ENCODE measurements around the gene UROC1.

The UROC1 gene

DNA sequence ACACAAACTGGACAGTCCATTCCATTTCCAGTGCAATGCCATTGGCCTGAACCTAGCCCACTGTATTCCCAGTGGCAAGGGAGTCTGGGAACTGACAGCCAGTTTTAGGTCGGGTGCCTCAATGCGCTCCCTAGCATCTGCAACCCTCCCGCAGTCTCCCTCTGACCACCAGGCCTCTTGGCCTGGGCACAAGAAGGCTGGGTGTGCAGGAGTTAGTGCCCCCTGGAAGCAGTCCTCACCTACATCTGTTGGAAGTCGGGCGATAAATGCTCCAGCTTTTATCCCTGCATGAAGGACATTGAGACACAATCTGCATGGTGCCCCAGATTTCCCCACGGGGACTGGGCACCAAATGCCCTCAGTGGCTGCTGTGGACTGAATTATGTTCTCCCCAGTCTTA lies 28.4 kb upstream of the UROC1 start:
- TF ChIP-seq ZFX (IDR thresholded peaks at IDR 0.05; ENCODE audit: borderline replicate concordance), result no peak
- TF ChIP-seq, protein P1, sequence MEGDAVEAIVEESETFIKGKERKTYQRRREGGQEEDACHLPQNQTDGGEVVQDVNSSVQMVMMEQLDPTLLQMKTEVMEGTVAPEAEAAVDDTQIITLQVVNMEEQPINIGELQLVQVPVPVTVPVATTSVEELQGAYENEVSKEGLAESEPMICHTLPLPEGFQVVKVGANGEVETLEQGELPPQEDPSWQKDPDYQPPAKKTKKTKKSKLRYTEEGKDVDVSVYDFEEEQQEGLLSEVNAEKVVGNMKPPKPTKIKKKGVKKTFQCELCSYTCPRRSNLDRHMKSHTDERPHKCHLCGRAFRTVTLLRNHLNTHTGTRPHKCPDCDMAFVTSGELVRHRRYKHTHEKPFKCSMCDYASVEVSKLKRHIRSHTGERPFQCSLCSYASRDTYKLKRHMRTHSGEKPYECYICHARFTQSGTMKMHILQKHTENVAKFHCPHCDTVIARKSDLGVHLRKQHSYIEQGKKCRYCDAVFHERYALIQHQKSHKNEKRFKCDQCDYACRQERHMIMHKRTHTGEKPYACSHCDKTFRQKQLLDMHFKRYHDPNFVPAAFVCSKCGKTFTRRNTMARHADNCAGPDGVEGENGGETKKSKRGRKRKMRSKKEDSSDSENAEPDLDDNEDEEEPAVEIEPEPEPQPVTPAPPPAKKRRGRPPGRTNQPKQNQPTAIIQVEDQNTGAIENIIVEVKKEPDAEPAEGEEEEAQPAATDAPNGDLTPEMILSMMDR (IDR thresholded peaks at IDR 0.05), result no peak
- H3K27ac ChIP-seq, result no peak overlapping the region

DNA sequence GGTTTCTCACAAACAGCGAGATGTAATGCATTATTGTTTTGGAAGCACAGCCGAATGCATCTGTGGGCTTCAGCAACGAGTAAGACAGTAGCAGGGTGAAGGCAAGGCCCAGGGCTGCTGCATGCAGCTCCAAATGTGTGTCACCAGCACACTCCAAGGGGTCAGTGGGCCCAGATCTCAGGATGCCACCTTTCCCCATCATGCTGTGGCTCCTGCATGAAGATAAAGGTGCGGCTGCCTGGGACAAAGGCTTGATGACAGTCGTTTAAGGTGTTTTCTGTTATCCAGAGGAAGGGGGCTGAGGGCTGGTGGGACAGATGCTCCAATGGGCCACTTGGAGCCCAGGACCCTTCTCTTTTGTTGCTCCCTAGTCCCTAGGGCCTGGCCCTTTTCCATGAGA lies 28.0 kb upstream of the UROC1 start:
- no peak for TF ChIP-seq ZFX (IDR thresholded peaks at IDR 0.05; ENCODE audit: borderline replicate concordance)
- TF ChIP-seq, protein P1 (IDR thresholded peaks at IDR 0.05), result no peak
- H3K27ac ChIP-seq, result no peak overlapping the region

DNA sequence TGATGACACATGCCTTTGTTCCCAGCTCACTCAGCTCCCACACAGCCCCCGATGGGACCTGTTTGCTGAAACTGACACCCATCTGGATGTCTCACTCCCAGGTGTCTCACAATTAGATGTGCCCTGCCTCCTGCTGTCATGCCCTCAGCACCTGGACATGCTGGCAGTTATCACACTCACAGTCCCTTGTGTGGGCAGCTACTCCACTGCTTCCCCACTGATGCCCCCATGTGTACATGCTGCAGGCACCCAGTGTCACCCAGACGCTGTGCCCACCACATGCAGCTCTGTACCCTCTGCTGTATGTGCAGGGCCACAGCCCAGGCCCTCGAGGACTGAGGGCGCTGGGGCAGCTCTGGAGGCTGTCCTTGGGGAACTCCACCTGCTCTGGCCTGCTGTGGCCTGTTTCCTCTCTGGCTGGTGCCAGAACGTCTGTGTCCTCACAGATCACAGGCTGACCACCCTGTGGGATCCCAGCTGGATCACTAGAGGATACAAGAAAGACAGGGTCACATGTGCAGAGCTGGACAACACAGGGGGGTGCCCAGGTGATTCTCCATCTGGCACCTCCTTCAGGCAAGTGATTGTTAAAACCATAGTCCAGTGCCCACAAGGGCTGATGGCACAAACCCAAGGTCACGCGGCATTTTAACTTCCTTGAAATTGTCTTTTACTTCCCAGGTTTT lies 27.2 kb upstream of the UROC1 start:
- TF ChIP-seq ZFX (IDR thresholded peaks at IDR 0.05; ENCODE audit: borderline replicate concordance), result no peak
- TF ChIP-seq, protein P1 (IDR thresholded peaks at IDR 0.05), result no peak
- H3K27ac ChIP-seq, result no peak overlapping the region

DNA sequence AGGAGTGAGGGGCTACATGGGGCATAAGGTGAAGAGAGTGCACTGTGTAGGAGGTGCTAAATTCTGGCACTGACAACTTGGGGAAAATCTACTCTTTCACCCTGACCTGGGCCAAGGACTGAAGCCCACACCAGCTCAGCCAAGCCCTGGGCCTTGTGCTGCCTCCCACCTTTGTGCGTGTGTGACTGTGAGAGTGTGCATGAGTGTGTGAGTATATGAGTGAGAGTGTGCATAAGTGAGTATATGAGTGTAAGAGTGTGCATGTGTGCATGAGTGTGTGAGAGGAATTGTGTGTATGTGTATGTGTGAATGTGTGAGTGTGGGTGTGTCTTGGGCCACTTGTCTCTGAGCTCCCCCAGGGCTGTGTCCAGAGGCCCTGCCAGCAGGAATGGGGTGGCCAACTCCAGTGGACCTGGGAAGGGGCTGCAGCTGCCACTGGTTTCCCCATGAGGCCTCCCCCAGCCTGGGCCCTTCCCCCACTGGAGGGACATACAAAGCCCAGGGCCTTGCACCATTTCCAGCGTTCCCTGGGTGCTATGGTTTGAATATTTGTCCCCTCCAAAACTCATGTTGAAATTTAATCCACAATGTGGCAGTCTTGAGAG lies 26.0 kb upstream of the UROC1 start:
- TF ChIP-seq, protein P1 (IDR thresholded peaks at IDR 0.05), result no peak
- TF ChIP-seq ZFX (IDR thresholded peaks at IDR 0.05; ENCODE audit: borderline replicate concordance), result no peak
- no peak overlapping the region for H3K27ac ChIP-seq

DNA sequence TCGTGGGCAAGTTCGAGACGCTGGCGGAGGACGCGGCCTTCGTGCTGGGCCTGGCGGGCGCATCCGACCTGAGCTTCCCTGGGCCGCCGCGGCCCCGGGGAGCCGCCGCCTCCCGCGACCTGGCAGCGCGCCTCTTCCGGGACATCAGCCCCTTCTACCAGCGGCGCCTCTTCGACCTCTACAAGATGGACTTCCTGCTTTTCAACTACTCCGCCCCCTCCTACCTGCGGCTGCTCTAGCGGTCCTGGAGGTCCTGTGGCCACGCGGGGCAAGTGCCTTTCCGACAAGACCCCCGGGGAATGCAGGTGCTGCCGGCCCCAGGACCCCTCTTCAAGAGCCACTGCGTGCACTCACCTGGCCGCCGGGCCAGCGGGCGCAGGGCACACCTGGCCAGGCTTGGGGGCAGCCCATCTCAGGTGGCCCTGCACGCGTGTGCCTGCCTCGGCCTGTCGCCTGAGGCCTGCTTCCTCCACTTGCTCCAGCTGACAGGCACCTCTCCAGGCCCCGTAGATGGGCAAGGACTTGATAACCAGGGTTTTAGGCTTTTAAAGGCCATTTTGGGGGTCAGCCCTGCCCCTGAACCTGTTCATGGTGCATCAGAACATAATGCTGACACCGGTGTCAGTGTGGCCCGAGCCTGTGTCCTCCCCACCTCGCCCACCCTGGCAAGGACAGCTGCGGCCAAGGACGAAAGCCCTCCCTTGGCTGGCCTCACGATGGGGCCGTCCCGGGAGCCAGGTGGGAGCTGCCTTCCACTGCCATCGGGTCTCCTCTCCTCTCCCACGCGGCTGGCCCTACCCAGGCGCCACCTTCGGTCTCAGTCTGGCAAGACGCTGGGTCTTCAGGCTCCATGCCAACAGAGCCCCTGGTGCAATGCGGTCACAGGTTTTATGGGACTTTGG lies 25.0 kb upstream of the UROC1 start:
- TF ChIP-seq, protein P1 (IDR thresholded peaks at IDR 0.05), result no peak
- TF ChIP-seq ZFX (IDR thresholded peaks at IDR 0.05; ENCODE audit: borderline replicate concordance), result no peak
- H3K27ac ChIP-seq, result no peak overlapping the region

DNA sequence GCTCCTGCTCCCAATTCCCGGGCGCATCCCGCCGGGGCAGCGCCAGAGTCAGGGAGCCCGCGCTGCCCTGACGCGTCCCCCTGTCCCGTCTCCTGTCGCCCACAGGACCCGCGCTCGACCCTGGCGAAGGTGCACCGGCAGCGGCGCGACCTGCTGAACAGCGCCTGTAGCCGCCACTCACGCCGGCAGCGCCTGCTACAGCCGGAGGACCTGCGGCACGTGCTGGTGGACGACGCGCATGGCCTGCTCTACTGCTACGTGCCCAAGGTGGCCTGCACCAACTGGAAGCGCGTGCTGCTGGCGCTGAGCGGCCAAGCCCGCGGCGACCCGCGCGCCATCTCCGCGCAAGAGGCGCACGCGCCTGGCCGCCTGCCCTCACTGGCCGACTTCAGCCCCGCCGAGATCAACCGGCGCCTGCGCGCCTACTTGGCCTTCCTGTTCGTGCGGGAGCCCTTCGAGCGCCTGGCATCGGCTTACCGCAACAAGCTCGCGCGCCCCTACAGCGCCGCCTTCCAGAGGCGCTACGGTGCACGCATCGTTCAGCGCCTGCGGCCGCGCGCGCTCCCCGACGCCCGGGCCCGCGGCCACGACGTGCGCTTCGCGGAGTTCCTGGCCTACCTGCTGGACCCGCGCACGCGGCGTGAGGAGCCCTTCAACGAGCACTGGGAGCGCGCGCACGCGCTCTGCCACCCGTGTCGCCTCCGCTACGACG lies 24.2 kb upstream of the UROC1 start:
- no peak overlapping the region for H3K27ac ChIP-seq
- TF ChIP-seq ZFX (IDR thresholded peaks at IDR 0.05; ENCODE audit: borderline replicate concordance), result no peak
- TF ChIP-seq, protein P1 (IDR thresholded peaks at IDR 0.05), result no peak

Data from 22Rv1 (cell line).